HG03342 (cell line): Measurements from ENCODE around the gene ARF4.
"Not testable (repeated sequence)": the region's sequence is repeated elsewhere in the genome, so short reads cannot be mapped to it uniquely, and the experiment has no call there.

ENCODE experiments used
- ATAC-seq: cut with Tn5 transposase; IDR thresholded peaks from one replicate; pipeline ENCODE4 v1.9.1; 2021; ENCODE audit warnings: mild to moderate bottlenecking, moderate library complexity; ENCODE audit not compliant: unreplicated experiment

The ARF4 gene

DNA sequence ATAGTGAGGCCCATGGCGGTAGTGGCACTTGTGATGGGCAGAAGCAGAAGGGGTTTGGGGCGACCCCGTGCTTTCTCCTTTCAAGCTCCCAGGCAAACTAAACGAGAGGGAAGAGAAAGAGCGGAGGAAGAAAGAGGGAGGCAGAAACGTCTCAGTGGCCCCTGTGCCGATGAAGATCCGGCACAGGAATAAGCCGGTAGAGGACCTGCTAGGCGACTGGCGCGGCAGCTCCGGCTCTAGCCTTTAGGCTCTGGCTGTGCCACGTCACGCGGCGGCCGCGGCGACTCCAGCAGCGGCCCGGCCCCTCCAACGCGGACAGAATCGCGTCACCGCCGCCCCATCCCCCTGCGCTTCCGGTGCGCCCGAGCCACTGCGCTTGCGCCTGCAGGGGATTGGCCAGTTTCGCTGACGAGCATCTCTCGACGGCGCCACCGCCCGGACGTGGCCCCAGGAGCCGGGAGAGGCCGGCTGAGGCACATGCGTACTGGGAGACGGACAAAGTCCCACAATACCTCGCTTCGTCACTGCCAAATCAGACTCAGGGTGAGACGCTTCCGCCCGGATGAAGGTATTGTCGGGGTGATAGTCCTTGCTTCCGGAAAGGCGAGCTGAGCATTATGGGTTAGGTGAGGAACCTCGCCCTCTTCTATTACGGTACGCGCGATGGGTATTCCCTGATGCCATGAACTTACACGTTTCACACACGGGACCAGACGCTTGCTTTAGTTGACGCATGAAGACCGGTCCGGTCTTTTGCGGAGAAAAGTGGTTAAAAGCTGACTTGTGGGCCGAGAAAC, at the start of gene ARF4:
ARF4 (minus strand) TSS at position 218 of the 797 bp plus-strand sequence; CDS start at position 14, 204 bp downstream.
- peak; percentile 93 for ATAC-seq

DNA sequence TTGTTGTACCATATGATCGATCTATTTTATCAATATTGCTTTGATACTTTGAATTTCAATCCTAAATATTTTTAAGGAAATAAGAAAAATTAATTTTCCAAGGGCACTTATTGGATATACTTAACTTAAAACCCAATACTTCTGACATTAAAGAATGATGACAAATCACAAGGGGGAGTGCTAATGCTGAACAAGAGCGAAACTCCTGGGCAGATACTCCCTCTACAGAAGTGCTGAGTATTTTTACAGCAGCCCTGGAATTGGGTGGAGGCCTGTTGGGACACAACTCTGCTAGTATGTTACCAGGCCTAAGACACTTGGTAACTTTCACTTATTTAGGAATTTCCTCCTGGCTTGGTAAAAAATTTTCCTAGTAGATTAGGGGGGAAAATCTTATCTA, 49.6 kb upstream of the ARF4 start:
- ATAC-seq, result no peak

DNA sequence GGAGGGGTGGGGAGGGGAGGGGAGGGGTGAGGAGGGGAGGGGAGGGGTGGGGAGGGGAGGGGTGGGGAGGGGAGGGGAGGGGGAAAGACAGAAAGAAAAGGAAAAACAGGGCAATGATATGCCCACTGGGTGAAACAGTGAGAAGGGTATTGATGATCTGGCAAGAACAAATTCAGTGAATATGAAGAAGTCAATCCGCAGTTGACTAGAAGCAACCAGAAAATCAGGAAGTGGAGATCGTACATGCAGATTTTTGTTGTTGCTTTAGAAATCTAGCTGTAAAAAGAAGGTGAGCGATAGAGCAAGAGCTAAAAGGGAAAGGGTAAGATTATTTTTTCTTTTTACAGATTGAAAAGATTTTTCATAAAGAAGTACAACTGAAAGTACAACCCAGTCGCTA, 47.6 kb upstream of the ARF4 start:
- ATAC-seq, result no peak

DNA sequence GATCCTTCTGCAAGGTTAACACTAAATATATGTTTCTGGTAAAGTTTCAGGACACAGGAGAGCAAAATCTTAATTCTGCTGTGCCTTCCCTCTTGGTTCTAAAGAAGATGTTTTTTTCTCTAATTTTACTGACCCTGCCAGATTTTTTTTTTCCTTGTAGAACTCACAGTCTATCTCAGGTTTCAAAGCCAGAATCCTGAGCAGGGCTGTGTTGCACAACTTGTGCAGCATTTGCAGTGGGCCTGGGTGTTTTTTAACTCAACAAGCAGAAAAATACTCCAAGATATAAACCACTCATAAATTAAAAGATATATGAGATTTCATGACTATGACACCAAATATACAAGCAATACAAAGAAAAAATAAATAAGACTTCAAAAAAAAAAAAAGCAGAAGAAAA, 40.2 kb upstream of the ARF4 start:
- no peak for ATAC-seq

DNA sequence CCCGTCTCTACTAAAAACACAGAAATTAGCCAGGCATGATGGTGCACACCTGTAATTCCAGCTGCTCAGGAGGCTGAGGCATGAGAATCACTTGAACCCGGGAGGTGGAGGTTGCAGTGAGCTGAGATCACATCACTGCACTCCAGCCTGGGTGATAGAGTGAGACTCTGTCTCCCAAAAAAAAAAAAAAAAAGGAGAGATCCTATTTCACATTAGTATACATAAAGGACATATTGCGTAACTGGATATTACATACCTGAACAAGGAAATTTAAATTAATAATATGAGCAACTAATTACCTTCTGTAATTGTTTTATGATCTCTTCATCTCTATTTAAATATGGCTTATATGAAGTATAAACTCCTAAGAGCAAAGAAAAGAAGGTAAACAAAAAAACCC, 37.1 kb upstream of the ARF4 start:
- not testable (repeated sequence) for ATAC-seq

DNA sequence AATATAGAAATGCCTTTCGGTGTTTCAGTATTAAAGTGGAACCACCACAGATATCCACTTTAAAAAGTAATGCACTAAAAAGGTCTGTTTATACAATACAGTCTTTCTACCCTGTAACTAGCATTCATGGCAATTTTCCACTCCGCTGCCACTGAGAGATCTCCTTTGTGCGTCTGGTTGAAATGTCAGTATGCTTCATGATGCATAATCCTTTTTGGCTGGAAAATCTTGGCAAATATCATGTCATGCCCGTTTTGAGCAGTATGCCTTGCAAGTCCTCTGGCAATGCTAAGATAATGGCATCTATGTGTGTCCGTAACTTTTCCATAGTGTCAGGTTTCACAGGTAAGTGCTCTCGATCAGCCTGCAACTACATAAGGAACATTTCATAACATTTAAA, 30.8 kb upstream of the ARF4 start:
- ATAC-seq, result no peak

DNA sequence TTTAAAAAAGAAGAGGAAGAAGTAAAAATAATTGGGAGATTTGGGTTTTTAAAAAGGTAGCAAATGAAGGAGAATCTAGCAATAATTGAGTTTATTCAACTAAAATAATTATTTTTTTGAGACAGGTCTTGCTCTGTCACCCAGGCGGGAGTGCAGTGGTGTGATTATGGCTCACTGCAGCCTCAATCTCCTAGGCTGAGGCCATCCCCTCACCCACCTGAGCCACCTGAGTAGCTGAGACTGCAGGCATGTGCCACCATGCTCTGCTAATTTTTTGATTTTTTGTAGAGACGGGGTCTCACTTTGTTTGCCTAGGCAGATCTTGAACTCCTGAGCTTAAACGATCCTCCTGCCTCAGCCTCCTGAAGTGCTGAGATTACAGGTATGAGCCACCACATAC, 27.7 kb upstream of the ARF4 start:
- ATAC-seq, result no peak

DNA sequence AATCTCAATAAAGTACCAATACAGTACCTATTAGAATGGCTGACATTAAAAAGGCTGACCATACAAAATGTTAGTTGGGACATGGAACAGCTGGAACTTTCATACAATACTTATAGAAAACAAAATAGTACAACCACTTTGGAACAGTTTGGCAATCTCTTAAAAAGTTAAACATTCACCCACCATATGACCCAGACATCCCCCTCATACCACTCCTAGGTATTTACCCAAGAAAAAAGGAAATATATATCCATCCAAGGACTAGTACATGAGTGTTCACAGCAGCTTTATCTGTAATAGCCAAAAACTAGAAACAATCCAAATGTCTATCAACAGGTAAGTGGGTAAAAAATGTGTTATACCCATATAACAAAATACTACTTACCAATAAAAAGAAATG, 25.2 kb upstream of the ARF4 start:
- no peak for ATAC-seq

DNA sequence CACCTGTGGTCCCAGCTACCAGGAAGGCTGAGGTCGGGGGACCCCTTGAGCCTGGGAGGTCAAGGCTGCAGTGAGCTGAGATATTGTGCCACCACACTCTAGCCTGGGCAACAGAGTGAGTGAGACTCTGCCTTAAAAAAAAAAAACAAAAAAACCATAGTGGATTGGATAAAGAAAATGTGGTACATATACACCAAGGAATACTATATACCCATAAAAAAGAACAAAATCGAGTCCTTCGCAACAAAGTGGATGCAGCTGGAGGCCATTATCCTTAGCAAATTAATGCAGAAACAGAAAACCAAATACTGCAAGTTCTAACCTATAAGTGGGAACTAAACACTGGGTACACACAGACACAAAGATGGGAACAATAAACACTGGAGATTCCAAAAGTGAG, 20.6 kb upstream of the ARF4 start:
- no peak for ATAC-seq

DNA sequence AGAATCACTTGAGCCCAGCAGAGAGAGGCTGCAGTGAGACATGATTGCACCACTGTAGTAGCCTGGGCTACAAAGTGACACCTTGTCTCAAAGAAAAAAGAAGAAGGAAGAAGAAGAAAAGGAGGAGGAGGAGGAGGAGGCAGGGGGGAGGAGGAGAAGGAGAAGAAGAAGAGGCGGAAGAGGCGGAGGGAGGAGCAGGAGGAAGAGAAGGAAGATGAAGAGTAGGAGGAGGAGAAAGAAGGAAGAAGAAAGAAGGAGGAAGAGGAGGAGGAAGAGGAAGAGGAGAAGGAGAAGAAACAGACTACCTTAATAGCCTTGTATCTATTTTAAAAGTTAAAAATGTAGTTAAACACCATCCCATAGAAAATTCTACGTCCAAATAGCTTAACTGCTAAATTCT, 19.1 kb upstream of the ARF4 start:
- no peak for ATAC-seq

DNA sequence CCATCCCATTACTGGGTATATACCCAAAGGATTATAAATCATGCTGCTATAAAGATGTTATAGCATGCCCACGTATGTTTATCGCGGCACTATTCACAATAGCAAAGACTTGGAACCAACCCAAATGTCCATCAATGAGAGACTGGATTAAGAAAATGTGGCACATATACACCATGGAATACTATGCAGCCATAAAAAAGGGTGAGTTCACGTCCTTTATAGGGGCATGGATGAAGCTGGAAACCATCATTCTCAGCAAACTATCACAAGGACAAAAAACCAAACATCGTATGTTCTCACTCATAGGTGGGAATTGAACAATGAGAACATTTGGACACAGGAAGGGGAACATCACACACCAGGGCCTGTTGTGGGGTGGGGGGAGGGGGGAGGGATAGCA, 14.7 kb upstream of the ARF4 start:
- not testable (repeated sequence) for ATAC-seq

DNA sequence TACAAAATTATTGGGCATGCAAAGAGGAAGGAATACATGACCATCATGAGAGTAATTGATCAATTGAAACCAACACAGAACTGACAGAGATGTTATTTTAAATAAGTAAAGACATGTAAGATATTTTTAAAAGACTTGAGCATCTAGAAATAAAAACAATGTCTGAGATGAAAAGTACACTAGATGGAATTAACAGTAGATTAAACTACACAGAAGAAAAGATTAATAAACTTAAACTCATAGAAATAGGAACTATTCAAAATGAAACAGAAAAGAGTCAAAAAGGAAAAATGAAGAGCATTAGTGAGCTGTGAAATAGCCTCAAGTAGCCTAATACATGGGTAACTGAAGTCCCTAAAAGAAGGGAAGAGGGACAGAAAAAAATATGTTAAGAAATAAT, 8.5 kb upstream of the ARF4 start:
- no peak for ATAC-seq

DNA sequence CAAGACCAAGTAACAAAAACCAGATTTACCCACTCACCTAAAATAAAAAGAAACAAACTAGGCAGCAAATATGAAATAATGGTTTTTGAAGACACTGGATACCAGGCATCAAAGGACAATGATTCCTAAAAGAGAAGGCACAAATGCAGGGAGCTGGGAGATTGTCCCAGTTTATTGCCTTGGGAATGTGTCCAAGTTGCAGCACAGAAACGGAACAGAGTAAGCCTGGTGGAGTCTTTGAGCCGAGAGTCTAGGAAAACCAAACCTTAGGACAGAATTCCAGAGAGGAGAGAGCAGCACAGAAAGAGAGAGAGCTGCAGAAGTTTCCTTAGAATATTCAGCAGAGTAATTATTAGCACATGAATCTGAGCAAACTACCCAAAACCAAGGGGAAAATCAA, 7.8 kb upstream of the ARF4 start:
- ATAC-seq, result no peak

DNA sequence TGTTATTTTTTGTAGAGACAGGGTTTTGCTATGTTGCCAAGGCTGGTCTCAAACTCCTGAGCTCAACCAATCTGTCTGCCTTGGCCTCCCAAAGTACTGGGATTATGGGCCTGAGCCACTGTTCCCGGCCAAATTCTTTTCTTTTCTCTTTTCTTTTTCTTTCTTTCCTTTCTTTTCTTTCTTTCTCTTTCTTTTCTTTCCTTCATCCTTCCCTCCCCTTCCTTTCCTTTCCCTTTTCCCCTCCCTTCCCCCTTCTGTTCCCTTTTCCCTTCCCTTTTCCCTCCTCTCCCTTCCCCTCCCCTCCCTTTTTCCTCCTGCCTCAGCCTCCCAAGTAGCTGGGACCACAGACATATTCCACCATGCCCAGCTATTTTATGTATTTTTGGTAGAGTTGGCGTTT, 3.1 kb upstream of the ARF4 start:
- ATAC-seq, result no peak

DNA sequence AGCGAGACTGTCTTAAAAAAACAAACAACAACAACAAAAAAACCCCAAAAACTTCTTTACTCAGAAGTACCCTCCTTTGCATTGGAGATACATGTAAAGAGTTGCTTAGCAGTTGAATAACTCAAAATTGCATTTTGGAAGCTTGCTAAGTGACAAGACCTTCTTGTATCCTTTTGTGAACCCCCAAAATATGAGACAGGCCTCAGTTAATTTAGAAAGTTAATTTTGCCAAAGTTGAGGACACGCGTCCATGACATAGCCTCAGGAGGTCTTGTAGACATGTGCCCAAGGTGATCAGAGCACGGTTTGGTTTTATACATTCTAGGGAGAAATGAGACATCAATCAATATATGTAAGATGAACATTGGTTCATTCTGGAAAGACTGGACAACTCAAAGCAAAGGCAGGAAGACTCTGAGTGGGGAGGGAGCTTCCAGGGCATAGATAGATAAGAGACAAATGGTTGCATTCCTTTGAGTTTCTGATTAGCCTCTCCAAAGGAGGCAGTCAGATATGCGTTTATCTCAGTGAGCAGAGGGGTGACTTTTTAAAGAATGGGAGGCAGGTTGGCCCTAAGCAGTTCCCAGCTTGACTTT, 1.7 kb upstream of the ARF4 start:
- ATAC-seq, result no peak

DNA sequence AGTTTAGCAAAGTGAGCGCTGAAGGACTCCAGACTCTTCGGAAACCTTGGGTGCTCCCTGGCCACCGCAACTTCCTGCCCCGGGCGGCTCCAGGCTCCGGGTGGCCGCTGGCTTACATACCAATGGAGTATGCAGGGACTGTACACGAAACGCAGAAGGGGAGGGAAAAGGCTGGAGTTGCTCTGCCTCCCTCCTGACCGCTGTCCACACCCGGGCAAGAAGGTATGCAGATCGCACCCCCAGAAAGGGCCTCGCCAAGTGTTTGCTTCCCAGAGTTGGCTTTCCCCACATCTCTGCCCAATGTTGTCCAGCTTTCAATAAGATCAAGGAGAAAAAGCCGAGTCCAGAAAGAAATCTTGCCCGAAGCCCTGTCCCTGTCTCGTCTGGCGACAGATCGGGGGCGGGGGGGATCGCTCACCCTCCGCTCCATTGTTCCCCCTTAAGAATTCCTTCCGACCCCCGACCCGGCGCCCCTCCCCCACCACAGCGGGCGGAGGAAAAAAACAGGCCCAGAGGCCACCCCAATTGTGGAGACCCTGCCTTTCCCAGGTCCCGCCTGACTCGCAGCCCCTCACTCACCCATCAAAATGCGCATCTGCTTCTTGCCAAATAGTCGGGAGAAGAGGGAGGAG, 533 bp downstream of the ARF4 start:
- ATAC-seq, result no peak

DNA sequence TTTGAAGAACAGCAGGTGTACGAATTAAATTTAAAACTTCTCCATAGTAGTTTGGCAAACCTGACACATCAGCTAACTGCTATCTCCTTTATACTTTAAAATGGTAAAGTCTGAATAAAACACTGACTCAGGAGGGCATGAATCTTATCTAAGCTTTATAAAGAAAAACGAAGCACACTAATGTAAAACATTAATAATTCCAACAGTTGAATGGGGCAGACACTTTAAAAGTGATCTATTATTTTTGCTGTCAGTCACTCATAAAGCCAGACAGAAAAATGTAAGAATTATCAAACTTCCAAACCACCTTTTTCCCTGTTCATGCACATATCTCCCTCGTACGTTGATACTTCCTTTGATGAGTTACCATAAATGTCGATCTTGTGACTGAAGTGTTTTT, 2.6 kb downstream of the ARF4 start:
- no peak for ATAC-seq

DNA sequence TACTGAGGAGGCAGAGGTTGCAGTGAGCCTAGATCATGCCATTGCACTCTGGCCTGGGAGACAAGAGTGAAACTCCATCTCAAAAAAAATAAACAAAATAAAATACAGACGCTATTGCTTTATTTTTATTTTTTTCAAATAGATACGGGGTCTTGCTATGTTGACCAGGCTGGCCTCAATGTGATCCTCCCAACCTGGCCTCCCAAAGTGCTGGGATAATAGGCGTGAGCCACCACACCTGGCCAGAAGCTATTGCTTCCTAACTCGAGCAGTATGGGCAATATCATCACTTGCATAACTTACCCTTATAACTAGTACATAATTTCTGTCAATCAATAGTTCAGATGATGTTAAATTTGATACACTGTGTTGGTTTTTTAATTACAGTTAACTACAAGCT, 3.0 kb downstream of the ARF4 start:
- ATAC-seq, result no peak

DNA sequence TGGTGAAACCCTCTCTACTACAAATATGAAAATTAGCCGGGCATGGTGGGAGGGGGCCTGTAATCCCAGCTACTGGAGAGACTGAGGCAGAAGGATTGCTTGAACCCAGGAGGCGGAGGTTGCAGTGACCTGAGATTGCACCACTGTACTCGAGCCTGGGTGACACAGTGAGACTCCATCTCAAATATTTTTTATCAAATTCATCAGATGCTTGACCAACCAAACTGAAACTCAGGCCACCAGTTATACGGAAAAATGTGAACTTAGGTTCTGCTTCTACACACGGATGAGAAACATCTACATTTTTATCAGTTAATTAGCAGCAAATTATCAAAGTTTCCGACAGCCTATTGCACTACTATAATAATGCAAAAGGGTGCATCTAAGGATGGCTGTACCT, 4.8 kb downstream of the ARF4 start:
- ATAC-seq, result no peak

DNA sequence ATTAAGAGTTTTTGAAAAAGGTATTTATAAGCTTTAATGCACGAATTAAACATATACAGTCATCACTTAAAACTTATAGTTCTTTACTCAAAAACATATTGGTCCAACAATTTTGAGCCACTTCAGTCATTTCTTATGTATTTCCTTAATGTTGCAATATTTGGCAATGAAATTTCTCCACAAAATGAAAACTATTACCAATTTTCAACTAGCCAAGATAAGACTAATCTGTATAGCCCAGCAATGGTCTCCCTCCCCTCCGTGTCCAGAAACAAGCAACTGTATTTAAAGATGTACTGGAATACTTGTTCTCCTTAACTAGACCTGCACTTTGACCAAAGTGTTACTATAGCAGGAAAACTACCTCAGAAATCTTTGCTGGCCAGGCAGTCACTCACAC, 9.2 kb downstream of the ARF4 start:
- no peak for ATAC-seq

DNA sequence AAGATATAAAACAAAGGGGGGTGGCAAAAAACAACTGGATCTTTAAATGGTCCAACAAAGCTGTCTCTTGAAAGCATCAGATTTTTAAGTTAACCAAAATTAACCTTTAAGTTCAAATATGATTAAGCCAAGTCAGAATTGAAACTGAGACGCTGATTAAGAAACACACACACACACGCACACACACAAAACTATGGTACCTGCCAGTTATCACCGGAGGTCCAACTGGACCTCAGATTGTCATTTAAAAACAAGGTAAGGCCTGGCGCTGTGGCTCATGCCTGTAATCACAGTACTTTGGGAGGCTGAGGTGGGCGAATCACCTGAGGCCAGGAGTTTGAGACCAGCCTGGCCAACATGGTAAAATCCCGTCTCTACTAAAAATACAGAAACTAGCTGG, 10.4 kb downstream of the ARF4 start:
- no peak for ATAC-seq

DNA sequence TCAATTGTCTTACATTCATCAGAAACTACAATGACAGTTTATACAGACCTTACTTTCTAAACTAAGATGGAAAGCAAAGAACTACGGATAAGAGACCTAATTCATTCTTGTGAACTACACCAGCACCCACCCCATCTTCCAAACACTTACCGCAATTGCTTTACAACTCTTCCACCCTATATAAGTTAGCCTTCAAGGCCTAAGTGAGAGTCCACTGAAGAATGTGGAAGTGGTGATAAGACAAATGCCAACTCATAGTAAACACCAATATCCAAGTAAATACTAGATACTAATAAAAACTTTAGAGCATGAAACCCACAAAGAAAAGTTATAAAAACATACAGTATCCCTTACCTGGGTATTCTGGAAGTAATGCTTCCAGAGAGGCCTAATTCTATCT, 13.6 kb downstream of the ARF4 start:
- ATAC-seq, result no peak
